NAMALWA (cell line): ENCODE measurements around the gene SLC38A3.
A peak's percentile ranks its signal among the peaks of the same experiment; 100 is the strongest.
"Not testable (repeated sequence)": the region's sequence is repeated elsewhere in the genome, so short reads cannot be mapped to it uniquely, and the experiment has no call there.

ENCODE experiments used
- DNase-seq: peaks from one replicate; pipeline ENCODE4 v3.0.0-alpha.2; 2015; ENCODE audit warnings: low spot score

Gene SLC38A3

GRCh38 chr3:50231581-50231980 lies 26.5 kb downstream of the SLC38A3 start:
- no peak for DNase-seq

DNA sequence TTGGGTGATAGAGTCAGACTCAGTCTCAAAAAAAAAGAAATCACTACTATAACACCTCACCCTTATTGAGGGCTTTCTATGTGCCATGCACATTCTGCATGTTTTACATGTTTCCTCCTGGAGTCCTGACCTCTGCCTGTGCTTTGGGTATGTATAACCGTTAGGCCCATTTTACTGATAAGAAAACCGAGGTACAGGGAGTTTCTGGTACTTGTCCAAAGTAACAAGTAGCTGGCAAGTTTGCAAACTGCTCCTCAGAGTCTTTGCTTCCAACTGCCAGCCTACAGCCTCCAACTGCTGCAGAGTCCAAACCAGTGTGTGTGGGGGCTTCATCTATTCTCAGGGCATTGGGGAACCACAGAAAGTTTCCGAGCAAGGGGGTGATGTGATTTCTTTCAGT lies 27.2 kb downstream of the SLC38A3 start:
- no peak for DNase-seq

GRCh38 chr3:50233176-50233575 lies 28.1 kb downstream of the SLC38A3 start:
- no peak for DNase-seq

- peak; percentile 94 for DNase-seq
These were observed 30.8 kb downstream of the SLC38A3 start, which contains the start of gene GNAI2 for GRCh38 chr3:50235716-50236483. TSS of gene GNAI2 (plus strand) at chr3:50236204. CDS start at chr3:50236336, 132 bp downstream.

DNA sequence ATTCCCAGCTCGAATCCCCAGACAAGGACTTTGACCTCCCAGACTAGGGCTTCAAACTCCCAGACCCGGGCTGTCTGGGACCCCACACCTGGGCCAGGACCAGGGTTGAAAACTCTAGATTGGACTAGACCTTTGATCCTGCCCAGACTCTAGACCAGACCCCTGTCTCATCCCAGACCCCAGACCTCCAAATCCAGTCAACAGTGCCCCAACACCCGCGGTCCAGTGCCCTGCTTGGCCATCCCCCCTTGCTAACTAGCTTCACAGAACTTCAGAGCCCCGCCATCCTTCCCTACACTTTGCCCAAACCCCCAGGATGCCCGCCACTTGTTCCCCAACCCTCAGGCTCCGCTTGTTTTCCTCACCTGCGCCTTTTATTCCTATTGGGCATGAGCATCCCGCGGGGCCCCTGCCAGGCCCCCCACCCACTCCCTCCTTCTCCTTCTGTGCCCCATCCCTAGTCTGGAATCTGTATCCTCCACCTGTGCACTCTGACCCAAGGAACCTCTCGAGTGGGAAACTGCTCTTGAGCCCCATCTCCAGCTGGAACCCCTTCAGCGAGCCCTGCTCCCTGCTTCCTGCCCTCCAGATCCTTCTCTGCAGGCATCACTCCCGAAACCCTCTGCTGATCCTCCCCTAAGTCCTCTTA lies 31.5 kb downstream of the SLC38A3 start:
- DNase-seq: no peak

DNA sequence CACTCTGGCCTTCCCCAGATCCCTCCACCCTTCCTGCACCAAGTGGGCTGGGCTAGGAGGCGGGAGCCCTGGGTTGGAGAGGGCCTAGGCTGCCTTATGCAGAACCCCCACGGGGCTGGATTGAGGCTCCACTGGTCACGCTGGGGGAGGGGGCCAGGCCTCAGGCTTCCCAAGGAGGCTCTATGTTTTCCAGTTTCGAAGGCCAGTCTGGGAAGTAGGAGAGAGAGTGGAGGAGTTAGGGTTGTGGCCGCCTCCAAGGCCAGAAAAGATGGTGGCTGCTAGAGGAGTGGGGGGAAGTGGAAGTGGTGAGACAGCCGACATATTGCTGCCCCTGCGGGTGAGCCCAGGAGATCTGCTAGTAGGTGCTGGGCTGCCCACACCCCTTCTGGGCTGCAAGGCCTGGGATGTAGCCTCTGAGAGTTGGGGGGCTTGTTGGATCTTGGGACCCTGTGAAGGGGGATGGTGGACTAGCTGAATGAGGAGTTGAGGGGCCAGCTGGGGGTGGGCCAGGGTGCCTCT lies 32.1 kb downstream of the SLC38A3 start:
- peak; percentile 49 for DNase-seq

- peak; percentile 78 for DNase-seq
These were observed 32.9 kb downstream of the SLC38A3 start for GRCh38 chr3:50237754-50238548.

GRCh38 chr3:50238549-50239026 lies 33.5 kb downstream of the SLC38A3 start:
- DNase-seq: no peak

DNA sequence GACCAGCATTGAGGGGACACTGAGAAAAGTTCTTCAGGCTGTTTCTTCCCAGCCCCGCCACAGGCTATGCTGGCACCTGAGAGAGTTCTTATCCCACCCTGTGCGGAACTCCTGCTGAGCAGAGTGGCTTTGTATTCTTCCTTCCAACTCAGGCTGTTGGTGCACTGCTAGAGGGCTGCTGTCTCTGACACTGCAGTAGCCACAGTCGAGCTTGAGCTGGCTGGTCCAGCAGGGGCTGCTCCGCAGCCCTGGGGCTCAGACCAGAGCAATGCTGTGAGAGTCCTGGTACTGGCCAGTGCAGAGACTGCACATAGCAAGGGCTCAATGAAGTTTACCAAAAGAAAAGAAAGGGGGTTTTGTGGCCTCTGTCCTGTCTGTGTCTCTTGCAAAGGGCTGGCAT lies 34.6 kb downstream of the SLC38A3 start:
- DNase-seq: no peak

- no peak for DNase-seq
These were observed 36.1 kb downstream of the SLC38A3 start for GRCh38 chr3:50241163-50241562.

GRCh38 chr3:50241713-50242380 lies 36.8 kb downstream of the SLC38A3 start:
- DNase-seq: no peak

DNA sequence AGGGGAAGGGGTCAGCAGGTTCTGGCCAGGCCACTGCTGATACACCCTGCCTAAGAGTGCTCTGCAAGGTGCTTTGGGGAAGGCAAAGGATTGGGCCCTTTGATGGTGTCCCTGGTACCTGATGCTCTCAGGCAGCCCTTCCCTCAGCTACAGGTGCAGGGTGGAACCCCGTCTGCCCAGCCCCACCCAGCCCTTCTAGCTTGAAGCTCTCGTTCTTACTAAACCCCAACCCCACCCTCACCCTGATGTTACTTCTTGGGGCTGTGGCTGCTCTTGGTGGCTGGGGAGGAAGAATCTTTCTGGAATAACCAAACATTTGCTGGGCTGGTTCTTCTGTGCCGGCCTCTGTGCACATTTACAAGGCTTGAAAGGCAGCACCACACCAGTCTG lies 37.3 kb downstream of the SLC38A3 start:
- DNase-seq: no peak

DNA sequence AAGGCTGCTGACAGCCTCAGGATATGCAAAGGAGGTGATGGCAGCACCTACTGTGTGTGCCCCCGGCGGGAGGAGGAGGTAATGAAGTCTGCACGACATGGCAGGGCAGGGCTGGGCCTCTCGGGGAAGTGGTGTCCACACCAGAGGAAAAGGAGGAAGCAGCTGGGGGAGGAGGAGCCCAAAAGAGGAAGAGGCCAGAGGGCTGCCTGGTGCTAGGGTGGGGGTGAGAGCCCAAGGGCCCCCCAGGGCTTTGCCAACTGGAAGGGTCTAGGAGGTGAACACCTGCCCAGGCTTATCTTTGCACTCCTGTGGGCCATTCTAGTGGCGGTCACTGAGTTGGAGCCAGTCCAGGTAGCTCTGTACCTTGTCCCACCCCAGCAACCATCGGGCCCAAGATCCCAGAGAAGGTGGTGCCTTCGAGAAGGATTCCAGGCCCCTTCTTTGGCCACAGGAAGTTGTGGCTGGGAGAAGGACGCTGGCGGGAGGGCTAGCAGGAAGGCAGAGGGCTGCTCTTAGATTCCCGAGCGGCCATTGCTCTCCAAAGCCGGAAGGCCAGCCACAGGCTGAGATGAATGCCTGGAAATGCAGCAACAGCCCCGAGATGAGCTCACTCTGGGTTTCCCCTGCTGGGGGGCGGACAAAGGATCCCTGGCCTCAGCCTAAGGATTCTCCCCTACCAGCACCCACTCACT lies 37.9 kb downstream of the SLC38A3 start:
- peak; percentile 46 for DNase-seq

DNA sequence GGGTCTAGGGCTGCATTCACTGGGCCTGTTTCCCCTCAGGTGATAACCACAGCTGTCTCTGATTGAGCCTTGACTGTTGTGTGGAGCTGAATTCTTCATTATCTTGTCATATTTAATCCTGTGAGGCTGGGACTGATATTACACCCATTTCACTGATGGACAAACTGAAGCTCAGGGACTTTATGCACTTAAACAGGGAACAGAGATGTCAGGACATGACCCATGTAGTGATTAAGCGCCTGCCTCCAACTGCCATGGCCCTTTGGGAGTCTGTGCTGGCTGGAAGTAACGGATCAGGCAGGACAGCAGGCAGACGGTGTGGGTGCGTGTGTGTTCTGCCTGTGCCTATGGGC lies 38.4 kb downstream of the SLC38A3 start:
- DNase-seq: no peak

DNA sequence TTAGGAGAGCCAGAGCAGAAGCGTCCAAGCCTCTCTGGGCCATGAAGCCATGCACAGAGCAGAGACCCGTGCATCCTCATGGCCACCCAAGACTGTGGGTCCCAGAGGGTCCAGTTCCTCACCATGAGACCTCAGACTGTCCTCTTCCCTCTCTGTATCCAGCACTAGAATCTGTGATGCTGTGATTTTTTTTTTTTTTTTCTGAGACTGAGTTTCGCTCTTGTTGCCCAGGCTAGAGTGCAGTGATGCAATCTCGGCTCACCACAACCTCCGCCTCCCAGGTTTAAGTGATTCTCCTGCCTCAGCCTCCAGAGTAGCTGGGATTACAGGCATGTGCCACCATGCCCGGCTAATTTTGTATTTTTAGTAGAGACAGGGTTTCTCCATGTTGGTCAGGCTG lies 39.7 kb downstream of the SLC38A3 start:
- not testable (repeated sequence) for DNase-seq

GRCh38 chr3:50245251-50245745 lies 40.2 kb downstream of the SLC38A3 start:
- no peak for DNase-seq

DNA sequence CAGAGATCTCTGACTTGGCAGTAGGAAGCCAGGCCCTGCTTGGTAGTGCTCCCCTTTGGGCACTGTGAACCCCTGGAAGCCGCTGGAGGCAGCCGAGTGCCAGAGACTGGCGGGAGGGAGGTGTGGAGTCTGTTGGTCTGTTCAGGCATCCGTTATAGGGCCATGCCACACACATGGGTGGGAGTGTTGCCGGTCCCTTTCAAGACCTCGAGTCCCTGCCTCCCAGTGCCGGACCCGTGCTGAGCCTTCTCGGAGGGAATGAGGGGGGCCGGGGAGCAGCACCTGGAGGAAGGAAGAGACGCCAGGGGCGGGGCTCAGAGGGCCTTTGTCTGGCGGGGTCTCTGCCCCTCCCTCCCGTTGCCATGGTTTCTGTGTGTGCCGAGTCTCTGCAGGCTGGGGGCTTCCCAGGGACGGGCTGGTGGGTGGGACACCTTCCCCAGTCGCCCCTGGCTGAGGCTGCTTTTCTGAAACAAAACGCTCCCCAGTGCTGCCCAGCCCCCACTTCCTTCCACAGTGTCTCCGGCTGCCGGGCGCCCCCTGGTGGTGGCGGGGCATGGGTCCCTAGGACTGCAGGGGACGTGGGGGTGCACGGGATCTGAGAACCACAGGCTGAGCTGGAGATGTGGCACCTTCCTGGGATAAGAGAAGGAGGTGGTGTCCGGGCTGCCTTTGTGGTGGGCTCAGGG lies 40.9 kb downstream of the SLC38A3 start:
- peak; percentile 78 for DNase-seq

DNA sequence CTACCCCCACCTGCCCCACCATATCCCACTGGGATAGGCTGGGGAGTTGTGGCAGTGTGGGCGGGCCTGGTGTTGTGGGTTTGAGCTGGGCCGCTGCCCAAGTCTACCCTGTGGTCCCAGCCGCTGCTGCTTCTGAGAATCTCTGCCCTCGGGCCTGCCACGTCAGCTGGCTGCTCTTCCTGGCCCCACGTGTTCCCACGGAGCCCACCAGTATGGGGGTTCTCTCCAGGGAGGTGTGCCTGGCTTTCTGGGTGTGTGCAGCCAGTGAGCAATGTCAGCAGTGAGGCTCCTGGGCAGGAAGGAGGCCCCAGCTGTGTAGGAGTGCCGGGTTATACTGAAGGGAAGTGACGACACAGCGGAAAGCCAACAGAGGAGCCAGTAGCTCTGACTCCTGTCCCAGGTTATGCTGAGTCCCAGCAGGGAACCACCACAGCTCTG lies 41.5 kb downstream of the SLC38A3 start:
- no peak for DNase-seq

GRCh38 chr3:50248387-50248786 lies 43.3 kb downstream of the SLC38A3 start:
- DNase-seq: no peak

DNA sequence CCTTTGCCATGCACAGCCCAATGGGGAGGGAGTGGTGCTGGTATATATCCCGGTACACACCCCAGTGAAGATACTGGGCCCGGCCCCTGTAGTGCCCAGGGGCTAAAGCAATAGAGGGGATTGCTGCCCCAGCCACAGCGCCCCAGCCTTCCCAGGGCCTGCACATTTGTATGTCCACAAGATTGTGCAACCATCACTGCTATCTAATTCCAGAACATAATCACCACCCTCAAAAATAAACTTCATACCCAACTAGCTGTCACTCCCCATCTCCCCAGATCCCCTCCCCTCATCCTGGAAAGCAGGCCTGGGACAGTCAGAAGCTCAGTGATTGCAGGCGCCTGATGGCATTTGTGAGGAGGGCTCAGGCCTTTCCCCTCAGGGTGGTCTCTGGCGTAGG lies 44.4 kb downstream of the SLC38A3 start:
- DNase-seq: no peak
